GM12892 (cell line): ENCODE data around the gene TBC1D4.
A peak's percentile ranks its signal among the peaks of the same experiment; 100 is the strongest.
"Not testable (repeated sequence)": the region's sequence is repeated elsewhere in the genome, so short reads cannot be mapped to it uniquely, and the experiment has no call there.

Experiments used
- DNase-seq: peaks from one replicate; pipeline ENCODE4 v3.0.0; 2011; ENCODE audit not compliant: insufficient read length
- FAIRE-seq: peaks from 2 replicates; lab custom pipeline; 2011; peaks lifted over from hg19 to GRCh38; lab: Jason Lieb, UNC
- POLR2A ChIP-seq: IDR thresholded peaks from 2 replicates; pipeline ENCODE4 v1.6.1; 2011; ENCODE audit warnings: low read depth, low read length, control low read depth
- POLR2AphosphoS5 ChIP-seq: IDR thresholded peaks from 2 replicates; pipeline ENCODE4 v1.6.1; 2011; ENCODE audit warnings: low read depth, low read length, control low read depth
- TAF1 ChIP-seq: IDR thresholded peaks from 2 replicates; pipeline ENCODE4 v1.6.1; 2011; ENCODE audit warnings: low read depth, mild to moderate bottlenecking, control low read depth, low read length, borderline replicate concordance

TBC1D4 gene

GRCh38 chr13:75356421-75356820 is 125.5 kb downstream of the TBC1D4 start:
- DNase-seq: no peak
- no peak for TF ChIP-seq TAF1
- TF ChIP-seq POLR2A: no peak
- no peak for TF ChIP-seq POLR2AphosphoS5
- FAIRE-seq: no peak

DNA sequence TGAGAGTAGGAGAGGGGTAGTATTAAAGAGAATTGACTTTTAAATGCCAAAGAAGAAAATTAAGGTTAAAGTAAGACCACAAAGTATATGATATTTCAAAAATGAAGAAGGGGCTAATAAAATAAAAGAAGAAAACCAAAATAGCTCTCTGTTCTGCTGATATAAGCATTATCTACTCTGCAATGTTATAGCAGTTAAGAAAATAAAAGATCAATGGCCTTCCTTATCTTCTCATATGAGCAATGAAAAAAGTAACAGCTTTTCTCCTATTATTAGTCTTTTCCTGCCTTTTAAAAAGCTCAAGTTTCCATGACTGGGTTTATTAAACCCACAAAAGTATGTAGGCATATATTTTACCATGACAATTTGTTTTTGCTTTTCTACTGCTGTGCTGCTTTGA is 126.4 kb downstream of the TBC1D4 start:
- FAIRE-seq (no peak), DNase-seq (no peak)
- TF ChIP-seq POLR2AphosphoS5 (no peak), POLR2A (no peak), TAF1 (no peak)

GRCh38 chr13:75353781-75354193 is 128.2 kb downstream of the TBC1D4 start:
- no peak for TF ChIP-seq TAF1
- no peak for TF ChIP-seq POLR2A
- no peak for TF ChIP-seq POLR2AphosphoS5
- FAIRE-seq (peak; percentile 87), DNase-seq (no peak)

- FAIRE-seq: no peak
- TF ChIP-seq TAF1: no peak
- TF ChIP-seq POLR2AphosphoS5: no peak
- no peak for TF ChIP-seq POLR2A
Observed at GRCh38 chr13:75352641-75353327, 129.2 kb downstream of the TBC1D4 start.

GRCh38 chr13:75351538-75351937 is 130.4 kb downstream of the TBC1D4 start:
- not testable (repeated sequence) for DNase-seq, FAIRE-seq

More at GRCh38 chr13:75352641-75353327, 129.2 kb downstream of the TBC1D4 start:
- DNase-seq: no peak

DNA sequence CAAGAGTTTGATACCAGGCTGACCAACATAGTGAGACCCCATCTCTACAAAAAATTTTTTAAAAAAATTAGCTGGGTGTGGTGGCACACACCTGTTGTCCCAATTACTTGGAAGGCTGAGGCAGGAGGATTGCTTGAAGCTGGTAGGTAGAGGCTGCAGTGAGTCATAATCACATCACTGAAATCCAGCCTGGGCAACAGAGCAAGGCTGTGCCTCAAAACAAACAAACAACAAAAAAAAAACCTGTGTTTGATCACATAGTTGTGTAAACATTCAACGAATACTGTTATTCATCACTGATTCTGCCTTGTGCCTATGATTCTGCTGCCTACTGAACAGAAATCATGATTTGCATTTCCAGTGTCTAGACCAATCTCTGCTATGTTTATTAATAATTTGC is 134.0 kb downstream of the TBC1D4 start:
- TF ChIP-seq POLR2AphosphoS5: no peak
- no peak for TF ChIP-seq POLR2A
- no peak for TF ChIP-seq TAF1
- DNase-seq: no peak
- FAIRE-seq: no peak

- FAIRE-seq: no peak
- no peak for TF ChIP-seq POLR2A
- no peak for TF ChIP-seq TAF1
- TF ChIP-seq POLR2AphosphoS5: no peak
- DNase-seq: no peak
Observed at GRCh38 chr13:75347457-75347856, 134.5 kb downstream of the TBC1D4 start.

DNA sequence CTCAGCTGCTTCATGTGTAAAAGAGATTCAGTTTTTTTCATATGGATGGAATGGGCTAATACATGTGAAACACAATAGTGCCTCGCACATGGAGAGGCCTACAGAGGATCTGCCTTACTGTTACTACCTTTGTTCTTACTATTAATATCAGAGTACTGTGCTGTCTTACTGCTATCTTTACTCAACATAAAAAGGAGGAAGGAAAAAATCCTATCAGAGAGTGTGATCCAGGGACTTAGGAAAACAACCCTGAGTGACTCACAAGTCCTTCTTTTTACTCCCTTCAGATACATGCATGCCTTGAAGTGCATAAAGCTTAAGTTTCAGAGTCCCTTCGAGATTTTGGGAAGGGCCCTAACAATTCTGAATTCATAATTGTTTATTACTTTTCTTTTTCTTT is 136.8 kb downstream of the TBC1D4 start:
- DNase-seq (no peak), FAIRE-seq (no peak)
- TF ChIP-seq TAF1: no peak
- TF ChIP-seq POLR2A: no peak
- TF ChIP-seq POLR2AphosphoS5: no peak

- no peak for DNase-seq
- FAIRE-seq: peak; percentile 30
- TF ChIP-seq POLR2A (no peak), POLR2AphosphoS5 (no peak), TAF1 (no peak)
Observed at GRCh38 chr13:75341028-75341427, 140.9 kb downstream of the TBC1D4 start.

GRCh38 chr13:75339635-75340374 is 142.2 kb downstream of the TBC1D4 start:
- no peak for FAIRE-seq

DNA sequence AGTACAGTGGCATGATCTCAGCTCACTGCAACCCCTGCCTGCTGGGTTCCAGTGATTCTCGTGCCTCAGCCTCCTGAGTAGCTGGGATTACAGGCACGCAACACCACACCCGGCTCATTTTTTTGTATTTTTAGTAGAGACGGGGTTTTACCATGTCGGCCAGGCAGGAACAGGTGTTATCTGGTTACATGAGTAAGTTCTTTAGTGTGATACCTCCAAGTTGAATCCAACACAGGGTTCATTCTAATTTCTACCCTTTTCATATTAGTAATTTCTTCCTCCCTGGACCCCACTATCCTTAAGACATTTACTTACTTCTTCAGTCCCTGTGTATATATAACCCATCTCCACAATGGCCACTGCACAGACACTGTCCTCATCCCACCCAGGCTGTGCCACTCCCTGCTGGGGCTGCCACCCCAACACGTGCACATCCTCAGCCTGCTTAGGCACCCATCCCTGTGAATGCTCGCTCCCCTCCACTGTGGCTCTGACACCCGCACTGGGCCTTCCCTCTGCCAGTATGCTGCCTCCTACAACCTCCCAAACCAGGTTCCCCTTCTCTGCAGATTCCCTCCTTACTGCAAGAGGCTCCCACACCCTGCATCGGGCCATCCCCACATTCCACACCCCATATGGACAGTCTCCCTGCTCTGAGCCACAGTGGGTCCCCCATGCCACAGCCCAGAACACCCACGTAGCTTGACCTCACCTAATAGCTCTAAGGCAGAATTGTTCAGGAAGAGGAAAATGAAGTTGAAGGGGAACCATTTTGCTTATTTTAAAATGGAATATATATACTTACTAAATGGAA is 147.1 kb downstream of the TBC1D4 start:
- FAIRE-seq (no peak), DNase-seq (no peak)
- TF ChIP-seq TAF1 (no peak), POLR2AphosphoS5 (no peak), POLR2A (no peak)

More at GRCh38 chr13:75339635-75340374, 142.2 kb downstream of the TBC1D4 start:
- TF ChIP-seq POLR2AphosphoS5 (no peak), TAF1 (no peak), POLR2A (no peak)
- no peak for DNase-seq
